ENCODE measurements around the gene EIF4A3. TPM values are rescaled to one million over a fixed set of nuclear protein-coding genes. Genes with fewer than 3 reads are reported as not detected.

The EIF4A3 gene
- total RNA-seq, 1 experiment from 2014 or later: 160 TPM

GRCh38 chr17:80107231-80108021, 39.5 kb downstream of the EIF4A3 start:
- POLR2A ChIA-PET: no interaction called here
- no peaks in the 10 kb centered on the region for H3K9me3 Mint-ChIP-seq
- CTCF ChIA-PET: interaction anchor here (2.2 kb wide), 1 partner anchor 17 kb away, joined by 8 read pairs; no protein-coding TSS in a partner anchor

More at GRCh38 chr17:80107231-80108021, 39.5 kb downstream of the EIF4A3 start:
- no peak for TF ChIP-seq MLX (CRISPR knock-in tag; IDR thresholded peaks at IDR 0.05)
- TF ChIP-seq ATF2 (CRISPR knock-in tag; IDR thresholded peaks at IDR 0.05; ENCODE audit: borderline replicate concordance, low read depth): no peak
- TF ChIP-seq CTCF (IDR thresholded peaks at IDR 0.05): no peak
- no peak for TF ChIP-seq IRF1 (CRISPR knock-in tag; IDR thresholded peaks at IDR 0.05)
- no peak for TF ChIP-seq OVOL2 (CRISPR knock-in tag; IDR thresholded peaks at IDR 0.05; ENCODE audit: borderline replicate concordance)
- TF ChIP-seq USF1 (CRISPR knock-in tag; IDR thresholded peaks at IDR 0.05): no peak
- no peak for TF ChIP-seq ELF4 (CRISPR knock-in tag; IDR thresholded peaks at IDR 0.05; ENCODE audit: low read depth)
- no peak for TF ChIP-seq HMGA2 (CRISPR knock-in tag; IDR thresholded peaks at IDR 0.05)
- TF ChIP-seq NR3C1 (CRISPR knock-in tag; conservative IDR thresholded peaks at IDR 0.05; ENCODE audit: low read depth): no peak
- TF ChIP-seq CREB1 (CRISPR knock-in tag; IDR thresholded peaks at IDR 0.05): no peak
- no peak for TF ChIP-seq ZNF425 (CRISPR knock-in tag; conservative IDR thresholded peaks at IDR 0.05)
- TF ChIP-seq IRF2 (CRISPR knock-in tag; IDR thresholded peaks at IDR 0.05; ENCODE audit: borderline replicate concordance, low read depth): no peak
- no peak for TF ChIP-seq EMX1 (CRISPR knock-in tag; IDR thresholded peaks at IDR 0.05)
- no peak for TF ChIP-seq E2F5 (CRISPR knock-in tag; IDR thresholded peaks at IDR 0.05)
- TF ChIP-seq CREM (CRISPR knock-in tag; IDR thresholded peaks at IDR 0.05): no peak
- no peak for TF ChIP-seq FOXJ3 (CRISPR knock-in tag; IDR thresholded peaks at IDR 0.05; ENCODE audit: borderline replicate concordance)
- no peak for TF ChIP-seq ZNF671 (CRISPR knock-in tag; IDR thresholded peaks at IDR 0.05)
- no peak for TF ChIP-seq ATF1 (CRISPR knock-in tag; IDR thresholded peaks at IDR 0.05)
- TF ChIP-seq CBFB (CRISPR knock-in tag; IDR thresholded peaks at IDR 0.05; ENCODE audit: low read depth): no peak
- Mint-ChIP-seq H3K4me1 (peaks cover 11% of the 10 kb centered on the region), H3K36me3 (no peaks in the 10 kb centered on the region), H3K27me3 (ENCODE audit: low read depth) (no peaks in the 10 kb centered on the region), H3K4me3 (no peak overlapping the region), H3K27ac (no peak overlapping the region)
- ATAC-seq (no peak), DNase-seq (ENCODE audit: low spot score) (peak; percentile 9)
